Subcutaneous abdominal adipose tissue (tissue), 5 donors: ENCODE measurements around the gene FAM151A.
A peak's percentile ranks its signal among the peaks of the same experiment; 100 is the strongest.

Source experiments
- H3K27ac ChIP-seq: one replicate; pipeline ENCODE4 v1.7.0; 2013; ENCODE audit warnings: low read depth, mild to moderate bottlenecking, inconsistent platforms, low read length, moderate library complexity
- H3K27me3 ChIP-seq, 5 donors: one replicate each; pipeline ENCODE4 v1.7.0; 2013; ENCODE audit warnings: low read length in 5 of 5, inconsistent platforms in 1 of 5; ENCODE audit not compliant: control insufficient read depth in 5 of 5, insufficient read depth in 4 of 5
- H3K36me3 ChIP-seq, 5 donors: one replicate each; pipeline ENCODE4 v1.7.0; 2013; ENCODE audit warnings: low read length in 5 of 5; ENCODE audit not compliant: control insufficient read depth in 5 of 5, insufficient read depth in 5 of 5
- H3K4me1 ChIP-seq, 5 donors: one replicate each; pipeline ENCODE4 v1.7.0; 2013; ENCODE audit warnings: low read length in 5 of 5, mild to moderate bottlenecking in 3 of 5, moderate library complexity in 1 of 5; ENCODE audit not compliant: control insufficient read depth in 5 of 5, insufficient read depth in 5 of 5
- H3K4me3 ChIP-seq, 5 donors: one replicate each; pipeline ENCODE4 v1.7.0; 2013; ENCODE audit warnings: low read length in 5 of 5, low read depth in 1 of 5
- H3K9ac ChIP-seq, 5 donors: one replicate each; pipeline ENCODE4 v1.7.0; 2013; ENCODE audit warnings: low read length in 5 of 5, mild to moderate bottlenecking in 4 of 5, moderate library complexity in 3 of 5
- H3K9me3 ChIP-seq, 5 donors: one replicate each; pipeline ENCODE4 v1.7.0; 2013; ENCODE audit warnings: low read length in 5 of 5; ENCODE audit not compliant: control insufficient read depth in 5 of 5
- donor health status: healthy.
- donor health status: healthy.
- donor health status: healthy.
- donor health status: healthy.
- donor health status: healthy.

FAM151A gene

GRCh38 chr1:54623216-54624007 lies at the start of gene FAM151A:
FAM151A (minus strand) TSS chr1:54623525; CDS start chr1:54623395, 130 bp downstream.
- no peaks in the 10 kb centered on the region for H3K36me3 ChIP-seq
- H3K9me3 ChIP-seq, result no peaks in the 10 kb centered on the region
- H3K4me3 ChIP-seq, result peak within 1 kb of the TSS in 1 of 5 donors; percentile 44
- H3K27me3 ChIP-seq, result no peaks in the 10 kb centered on the region
- no peak within 1 kb of the TSS for H3K9ac ChIP-seq
- peaks cover 0 to 12% (median 8%) of the 10 kb centered on the region in 5 donors for H3K4me1 ChIP-seq
- H3K27ac ChIP-seq, result no peak within 1 kb of the TSS

GRCh38 chr1:54671985-54672608 lies 48.8 kb upstream of the FAM151A start:
- H3K9me3 ChIP-seq, result peaks cover 0 to 8% (median 5%) of the 10 kb centered on the region in 5 donors
- H3K9ac ChIP-seq, result no peak overlapping the region
- H3K4me3 ChIP-seq, result no peak overlapping the region
- no peaks in the 10 kb centered on the region for H3K27me3 ChIP-seq
- H3K36me3 ChIP-seq, result no peaks in the 10 kb centered on the region
- no peaks in the 10 kb centered on the region for H3K4me1 ChIP-seq
- H3K27ac ChIP-seq, result no peak overlapping the region

GRCh38 chr1:54668567-54668966 lies 45.2 kb upstream of the FAM151A start:
- no peak overlapping the region for H3K9ac ChIP-seq
- no peaks in the 10 kb centered on the region for H3K36me3 ChIP-seq
- no peaks in the 10 kb centered on the region for H3K27me3 ChIP-seq
- H3K4me1 ChIP-seq, result no peaks in the 10 kb centered on the region
- no peak overlapping the region for H3K27ac ChIP-seq
- H3K9me3 ChIP-seq, result peaks cover 0 to 4% (median 2%) of the 10 kb centered on the region in 5 donors
- no peak overlapping the region for H3K4me3 ChIP-seq

- H3K27ac ChIP-seq, result no peak overlapping the region
- no peaks in the 10 kb centered on the region for H3K4me1 ChIP-seq
- H3K9me3 ChIP-seq, result peaks cover 0 to 4% (median 0%) of the 10 kb centered on the region in 5 donors
- no peak overlapping the region for H3K4me3 ChIP-seq
- H3K9ac ChIP-seq, result no peak overlapping the region
- no peaks in the 10 kb centered on the region for H3K36me3 ChIP-seq
- no peaks in the 10 kb centered on the region for H3K27me3 ChIP-seq
Observed at GRCh38 chr1:54667797-54668196, 44.5 kb upstream of the FAM151A start.

GRCh38 chr1:54666333-54666732 lies 43.0 kb upstream of the FAM151A start:
- Histone ChIP-seq H3K4me1 (no peaks in the 10 kb centered on the region), H3K27me3 (no peaks in the 10 kb centered on the region), H3K27ac (no peak overlapping the region), H3K9ac (no peak overlapping the region), H3K4me3 (no peak overlapping the region), H3K36me3 (no peaks in the 10 kb centered on the region), H3K9me3 (peaks cover 0 to 4% (median 0%) of the 10 kb centered on the region in 5 donors)

- H3K4me3 ChIP-seq, result no peak overlapping the region
- H3K9me3 ChIP-seq, result peaks cover 0 to 4% (median 0%) of the 10 kb centered on the region in 5 donors
- H3K4me1 ChIP-seq, result no peaks in the 10 kb centered on the region
- no peaks in the 10 kb centered on the region for H3K27me3 ChIP-seq
- no peak overlapping the region for H3K27ac ChIP-seq
- no peaks in the 10 kb centered on the region for H3K36me3 ChIP-seq
- H3K9ac ChIP-seq, result no peak overlapping the region
Observed at GRCh38 chr1:54665852-54666251, 42.5 kb upstream of the FAM151A start.

- Histone ChIP-seq H3K4me1 (no peaks in the 10 kb centered on the region), H3K36me3 (no peaks in the 10 kb centered on the region), H3K4me3 (no peak overlapping the region), H3K9me3 (peaks cover 0 to 8% (median 0%) of the 10 kb centered on the region in 5 donors), H3K27ac (no peak overlapping the region), H3K9ac (no peak overlapping the region), H3K27me3 (no peaks in the 10 kb centered on the region)
Observed at GRCh38 chr1:54664364-54664763, 41.0 kb upstream of the FAM151A start.

GRCh38 chr1:54663725-54664124 lies 40.4 kb upstream of the FAM151A start:
- no peaks in the 10 kb centered on the region for H3K4me1 ChIP-seq
- no peak overlapping the region for H3K27ac ChIP-seq
- no peak overlapping the region for H3K4me3 ChIP-seq
- no peaks in the 10 kb centered on the region for H3K27me3 ChIP-seq
- no peaks in the 10 kb centered on the region for H3K36me3 ChIP-seq
- no peak overlapping the region for H3K9ac ChIP-seq
- H3K9me3 ChIP-seq, result peaks cover 0 to 10% (median 2%) of the 10 kb centered on the region in 5 donors

GRCh38 chr1:54658164-54658913 lies 35.0 kb upstream of the FAM151A start:
- Histone ChIP-seq H3K9ac (no peak overlapping the region), H3K9me3 (peaks cover 2 to 13% (median 9%) of the 10 kb centered on the region in 5 donors), H3K4me1 (no peaks in the 10 kb centered on the region), H3K4me3 (no peak overlapping the region), H3K36me3 (no peaks in the 10 kb centered on the region), H3K27ac (no peak overlapping the region), H3K27me3 (no peaks in the 10 kb centered on the region)

GRCh38 chr1:54653036-54653435 lies 29.7 kb upstream of the FAM151A start:
- no peaks in the 10 kb centered on the region for H3K36me3 ChIP-seq
- H3K4me3 ChIP-seq, result no peak overlapping the region
- no peaks in the 10 kb centered on the region for H3K27me3 ChIP-seq
- H3K9me3 ChIP-seq, result peaks cover 0 to 4% (median 2%) of the 10 kb centered on the region in 5 donors
- no peak overlapping the region for H3K27ac ChIP-seq
- no peak overlapping the region for H3K9ac ChIP-seq
- H3K4me1 ChIP-seq, result peaks cover 0 to 9% (median 0%) of the 10 kb centered on the region in 5 donors
